ENCODE data around the gene ENOX2.

The ENOX2 gene

GRCh38 chrX:130694983-130695382 lies 208.0 kb downstream of the ENOX2 start:
- H3K4me3 ChIP-seq (ENCODE audit: low read depth, low read length) = no peak overlapping the region
- no peak for TF ChIP-seq CTCF (IDR thresholded peaks at IDR 0.05; ENCODE audit: borderline replicate concordance, insufficient read depth, low read depth, low read length)

GRCh38 chrX:130691576-130691975 lies 211.4 kb downstream of the ENOX2 start:
- no peak overlapping the region for H3K4me3 ChIP-seq (ENCODE audit: low read depth, low read length)
- TF ChIP-seq CTCF (IDR thresholded peaks at IDR 0.05; ENCODE audit: borderline replicate concordance, insufficient read depth, low read depth, low read length) = no peak

GRCh38 chrX:130688360-130688759 lies 214.6 kb downstream of the ENOX2 start:
- H3K4me3 ChIP-seq (ENCODE audit: low read depth, low read length) = no peak overlapping the region
- TF ChIP-seq CTCF (IDR thresholded peaks at IDR 0.05; ENCODE audit: borderline replicate concordance, insufficient read depth, low read depth, low read length) = no peak

- TF ChIP-seq CTCF (IDR thresholded peaks at IDR 0.05; ENCODE audit: borderline replicate concordance, insufficient read depth, low read depth, low read length) = no peak
- no peak overlapping the region for H3K4me3 ChIP-seq (ENCODE audit: low read depth, low read length)
Observed at GRCh38 chrX:130682990-130683389, 220.0 kb downstream of the ENOX2 start.

GRCh38 chrX:130680164-130681035 lies 222.6 kb downstream of the ENOX2 start:
- no peak for TF ChIP-seq CTCF (IDR thresholded peaks at IDR 0.05; ENCODE audit: borderline replicate concordance, insufficient read depth, low read depth, low read length)
- no peak overlapping the region for H3K4me3 ChIP-seq (ENCODE audit: low read depth, low read length)

GRCh38 chrX:130676861-130677260 lies 226.1 kb downstream of the ENOX2 start:
- no peak overlapping the region for H3K4me3 ChIP-seq (ENCODE audit: low read depth, low read length)
- TF ChIP-seq CTCF (IDR thresholded peaks at IDR 0.05; ENCODE audit: borderline replicate concordance, insufficient read depth, low read depth, low read length) = no peak

GRCh38 chrX:130672214-130672613 lies 230.8 kb downstream of the ENOX2 start:
- TF ChIP-seq CTCF (IDR thresholded peaks at IDR 0.05; ENCODE audit: borderline replicate concordance, insufficient read depth, low read depth, low read length) = no peak
- no peak overlapping the region for H3K4me3 ChIP-seq (ENCODE audit: low read depth, low read length)

Data from GM12875 (cell line).